Measurements from ENCODE around the gene FBXW4. TPM values are rescaled to one million over a fixed set of nuclear protein-coding genes. Genes with fewer than 3 reads are reported as not detected.

Gene FBXW4
- total RNA-seq, 2 experiments from 2014 or later = 37.6 to 38.2 TPM

DNA sequence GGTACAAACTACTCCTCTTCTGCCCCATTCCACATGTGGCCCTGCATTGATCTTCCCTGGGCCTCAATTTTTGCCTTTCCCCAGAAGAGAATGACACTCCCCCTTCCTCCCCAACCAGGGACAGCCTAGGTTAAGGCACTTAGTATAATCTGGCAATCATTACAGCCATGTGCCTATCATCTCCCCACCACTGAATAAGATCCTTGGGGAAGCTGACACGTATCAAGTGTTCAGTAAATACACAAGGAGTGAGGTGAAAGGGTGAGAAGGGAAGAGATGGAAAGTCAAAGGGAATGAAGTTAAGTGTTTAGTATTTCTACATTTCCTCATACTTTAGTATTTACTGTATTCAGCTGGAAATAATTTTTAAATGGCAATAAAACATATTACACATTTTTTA lies 31.9 kb downstream of the FBXW4 start:
- ATAC-seq = no peak
- DNase-seq = no peak
- Mint-ChIP-seq H3K9me3 (no peaks in the 10 kb centered on the region), H3K27me3 (no peaks in the 10 kb centered on the region), H3K36me3 (ENCODE audit: low read depth) (peaks cover 8% of the 10 kb centered on the region), H3K27ac (no peak overlapping the region), H3K4me1 (ENCODE audit: low read depth) (no peaks in the 10 kb centered on the region), H3K4me3 (no peak overlapping the region)
- ChIA-PET POLR2A (no interaction called here), CTCF (interaction anchor here (0.7 kb wide), 1 partner anchor 10 kb away, joined by 3 read pairs; no protein-coding TSS in a partner anchor)
- TF ChIP-seq, protein P1, sequence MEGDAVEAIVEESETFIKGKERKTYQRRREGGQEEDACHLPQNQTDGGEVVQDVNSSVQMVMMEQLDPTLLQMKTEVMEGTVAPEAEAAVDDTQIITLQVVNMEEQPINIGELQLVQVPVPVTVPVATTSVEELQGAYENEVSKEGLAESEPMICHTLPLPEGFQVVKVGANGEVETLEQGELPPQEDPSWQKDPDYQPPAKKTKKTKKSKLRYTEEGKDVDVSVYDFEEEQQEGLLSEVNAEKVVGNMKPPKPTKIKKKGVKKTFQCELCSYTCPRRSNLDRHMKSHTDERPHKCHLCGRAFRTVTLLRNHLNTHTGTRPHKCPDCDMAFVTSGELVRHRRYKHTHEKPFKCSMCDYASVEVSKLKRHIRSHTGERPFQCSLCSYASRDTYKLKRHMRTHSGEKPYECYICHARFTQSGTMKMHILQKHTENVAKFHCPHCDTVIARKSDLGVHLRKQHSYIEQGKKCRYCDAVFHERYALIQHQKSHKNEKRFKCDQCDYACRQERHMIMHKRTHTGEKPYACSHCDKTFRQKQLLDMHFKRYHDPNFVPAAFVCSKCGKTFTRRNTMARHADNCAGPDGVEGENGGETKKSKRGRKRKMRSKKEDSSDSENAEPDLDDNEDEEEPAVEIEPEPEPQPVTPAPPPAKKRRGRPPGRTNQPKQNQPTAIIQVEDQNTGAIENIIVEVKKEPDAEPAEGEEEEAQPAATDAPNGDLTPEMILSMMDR (IDR thresholded peaks at IDR 0.05) = no peak
- intact Hi-C loops (cut with micrococcal nuclease) = no loop called here

DNA sequence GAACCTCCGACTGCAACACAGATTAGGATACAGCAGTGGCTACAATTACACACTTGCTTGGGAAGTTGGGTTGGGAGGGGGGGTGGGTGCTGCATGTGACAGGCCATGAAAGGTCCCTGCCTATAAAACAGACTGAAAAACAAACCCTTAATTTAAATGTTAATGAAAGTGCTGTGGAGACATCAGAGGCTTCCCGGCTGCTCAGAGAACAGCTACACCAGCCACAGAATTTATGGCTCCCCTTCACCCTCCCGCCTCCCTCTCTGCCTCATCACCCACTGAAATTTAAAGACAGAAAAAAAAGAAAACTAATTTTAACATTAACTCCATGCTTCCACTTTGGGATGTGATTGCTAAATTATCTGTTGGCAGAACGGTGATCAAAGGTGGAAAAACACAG lies 34.7 kb downstream of the FBXW4 start:
- CTCF ChIA-PET = interaction anchor here (1.6 kb wide), 1 partner anchor 58 kb away, joined by 5 read pairs; no protein-coding TSS in a partner anchor
- DNase-seq = no peak
- intact Hi-C loops (cut with micrococcal nuclease) = no loop called here
- POLR2A ChIA-PET = interaction anchor here (1.7 kb wide), 1 partner anchor 13 kb away, joined by 5 read pairs; no protein-coding TSS in a partner anchor
- Mint-ChIP-seq H3K4me3 (no peak overlapping the region), H3K27ac (no peak overlapping the region), H3K4me1 (ENCODE audit: low read depth) (peaks cover 2% of the 10 kb centered on the region), H3K36me3 (ENCODE audit: low read depth) (peaks cover 16% of the 10 kb centered on the region), H3K27me3 (no peaks in the 10 kb centered on the region), H3K9me3 (no peaks in the 10 kb centered on the region)
- no peak for ATAC-seq
- TF ChIP-seq, protein P1 (IDR thresholded peaks at IDR 0.05) = no peak

DNA sequence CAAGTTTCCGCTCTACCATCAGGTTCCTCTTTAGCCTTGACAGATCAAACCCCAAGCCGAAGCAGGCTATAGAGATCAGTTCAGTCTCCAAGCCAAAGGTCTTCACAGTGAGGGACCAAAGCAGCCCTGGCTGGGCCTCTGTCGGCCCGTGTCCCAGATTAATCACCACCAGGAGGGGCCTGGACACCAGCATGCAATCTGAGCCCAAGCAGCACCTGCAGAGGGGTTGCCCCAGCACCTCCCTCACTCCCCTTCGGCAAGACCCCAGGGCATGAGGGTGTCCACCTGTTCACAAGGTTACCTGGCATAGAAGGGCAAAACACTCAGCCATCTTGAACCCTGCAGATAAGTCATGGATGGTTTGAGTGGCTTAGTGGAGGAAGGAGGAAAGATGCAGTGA lies 36.0 kb downstream of the FBXW4 start:
- no peak for ATAC-seq
- Mint-ChIP-seq H3K9me3 (no peaks in the 10 kb centered on the region), H3K4me3 (no peak overlapping the region), H3K4me1 (ENCODE audit: low read depth) (peaks cover 2% of the 10 kb centered on the region), H3K27me3 (no peaks in the 10 kb centered on the region), H3K27ac (no peak overlapping the region), H3K36me3 (ENCODE audit: low read depth) (peaks cover 14% of the 10 kb centered on the region)
- POLR2A ChIA-PET = no interaction called here
- CTCF ChIA-PET = interaction anchor here (1.0 to 1.6 kb wide), 2 partner anchors 11 to 56 kb away, joined by 3 to 5 read pairs; no protein-coding TSS in a partner anchor
- TF ChIP-seq, protein P1 (IDR thresholded peaks at IDR 0.05) = no peak
- DNase-seq = no peak
- intact Hi-C loops (cut with micrococcal nuclease) = no loop called here

DNA sequence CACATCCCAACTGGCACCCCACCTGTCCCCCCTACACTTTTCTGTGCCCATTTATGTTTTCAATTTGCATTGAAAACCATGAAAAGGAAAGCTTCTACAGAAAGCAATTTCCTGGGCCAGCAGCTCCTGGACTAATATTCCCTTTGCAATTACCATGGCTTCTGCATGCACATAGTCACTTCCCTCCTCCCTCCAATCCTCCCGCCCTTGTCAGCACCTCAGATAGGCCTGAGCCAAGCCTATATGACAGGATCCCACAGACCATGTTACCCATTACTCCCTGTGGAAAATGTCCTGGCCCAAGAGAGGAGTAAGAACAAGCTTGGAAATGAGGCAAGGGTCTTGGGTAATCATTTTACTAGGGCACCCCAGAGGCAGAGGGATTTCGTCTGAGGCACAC lies 38.1 kb downstream of the FBXW4 start:
- H3K27ac Mint-ChIP-seq = no peak overlapping the region
- H3K9me3 Mint-ChIP-seq = no peaks in the 10 kb centered on the region
- intact Hi-C loops (cut with micrococcal nuclease) = no loop called here
- ChIA-PET CTCF (interaction anchor here (0.9 to 1.3 kb wide), 2 partner anchors 54 to 124 kb away, joined by 4 read pairs; no protein-coding TSS in a partner anchor), POLR2A (interaction anchor here (0.6 to 1.0 kb wide), 2 partner anchors 46 to 441 kb away, joined by 3 read pairs; no protein-coding TSS in a partner anchor)
- DNase-seq = no peak
- TF ChIP-seq, protein P1 (IDR thresholded peaks at IDR 0.05) = no peak
- H3K36me3 Mint-ChIP-seq (ENCODE audit: low read depth) = peaks cover 11% of the 10 kb centered on the region
- H3K4me1 Mint-ChIP-seq (ENCODE audit: low read depth) = peaks cover 2% of the 10 kb centered on the region
- no peak overlapping the region for H3K4me3 Mint-ChIP-seq
- ATAC-seq = no peak
- no peaks in the 10 kb centered on the region for H3K27me3 Mint-ChIP-seq

DNA sequence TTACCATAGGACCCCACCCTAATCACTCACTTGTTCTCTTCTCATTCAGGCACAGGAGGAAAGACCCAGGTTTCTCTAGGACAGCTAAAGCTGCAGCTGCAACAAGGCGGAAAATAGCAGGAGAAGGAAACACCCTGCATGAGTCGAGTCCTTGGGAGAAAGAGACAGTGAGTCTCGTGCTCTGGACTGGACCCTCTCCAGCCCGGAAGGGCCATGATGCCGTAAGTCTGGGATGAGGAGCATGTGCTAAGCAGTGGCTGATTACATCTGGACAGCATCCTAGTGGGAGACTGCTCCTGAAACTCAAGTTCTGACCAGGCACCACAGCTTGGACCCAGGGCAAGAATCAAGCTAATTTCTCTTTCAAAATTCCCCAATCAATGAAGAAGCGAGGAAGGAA lies 39.4 kb downstream of the FBXW4 start:
- H3K4me1 Mint-ChIP-seq (ENCODE audit: low read depth) = peaks cover 2% of the 10 kb centered on the region
- intact Hi-C loops (cut with micrococcal nuclease) = no loop called here
- DNase-seq (no peak), ATAC-seq (no peak)
- TF ChIP-seq, protein P1 (IDR thresholded peaks at IDR 0.05) = no peak
- H3K36me3 Mint-ChIP-seq (ENCODE audit: low read depth) = peaks cover 11% of the 10 kb centered on the region
- no peak overlapping the region for H3K27ac Mint-ChIP-seq
- ChIA-PET CTCF (interaction anchor here (1.5 kb wide), 1 partner anchor 417 kb away, joined by 3 read pairs; no protein-coding TSS in a partner anchor), POLR2A (interaction anchor here (0.7 kb wide), 2 partner anchors 16 to 23 kb away, joined by 3 read pairs; no protein-coding TSS in a partner anchor)
- no peak overlapping the region for H3K4me3 Mint-ChIP-seq
- no peaks in the 10 kb centered on the region for H3K27me3 Mint-ChIP-seq
- H3K9me3 Mint-ChIP-seq = no peaks in the 10 kb centered on the region
